ENCODE data around the gene RBKS. TPM values are rescaled to one million over a fixed set of nuclear protein-coding genes. Genes with fewer than 3 reads are reported as not detected.

Gene RBKS
- 1 to 10 TPM; 5.1 to 5.4 TPM for total RNA-seq

DNA sequence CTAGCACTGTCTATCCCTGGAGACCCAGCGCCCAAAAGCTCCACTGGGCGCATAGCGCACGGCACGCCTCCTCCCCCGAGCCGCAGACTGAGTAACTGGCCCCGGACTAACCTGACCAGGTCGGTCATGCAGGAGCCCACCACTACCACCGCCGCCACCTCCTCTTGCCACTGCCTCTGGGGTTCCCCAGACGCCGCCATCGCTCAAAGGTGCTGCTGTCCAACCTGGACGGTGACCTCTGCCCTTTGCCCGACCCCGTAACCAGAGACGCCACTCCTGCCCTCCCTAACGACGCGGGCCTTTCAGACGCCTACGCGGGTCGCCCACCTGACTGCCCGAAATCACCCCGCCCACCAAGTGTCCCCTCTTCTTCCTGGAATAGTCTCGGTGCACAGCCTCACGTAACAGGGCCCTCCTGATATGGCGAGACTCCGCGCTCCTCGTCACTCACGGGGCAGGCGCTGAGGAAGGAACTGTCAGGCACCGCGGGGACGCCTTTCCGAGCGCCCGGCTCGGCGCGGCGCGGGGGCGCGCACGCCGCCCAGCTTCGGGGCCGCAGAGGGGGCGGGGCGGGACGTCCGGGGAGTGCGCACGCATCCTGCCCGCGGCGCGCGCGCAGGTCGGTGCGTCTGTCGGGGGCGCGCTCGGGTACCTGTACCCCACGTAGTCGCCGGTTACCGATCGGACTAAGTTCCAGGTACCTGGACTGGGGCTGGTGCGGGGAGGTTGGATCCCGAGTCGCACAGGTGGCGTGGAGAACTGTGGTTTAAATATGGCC, at the start of gene RBKS, which contains the start of gene BABAM2:
RBKS (minus strand) TSS at position 242 of the 778 bp plus-strand sequence; CDS start at position 200, 42 bp downstream.
BABAM2 (plus strand) TSS at position 584 of the 778 bp plus-strand sequence. CDS start 3,828 bp downstream, outside the sequence.
- Mint-ChIP-seq H3K9me3 (peaks cover 2% of the 10 kb centered on the region), H3K4me3 (peak within 1 kb of the TSS; percentile 97), H3K36me3 (peaks cover 38% of the 10 kb centered on the region), H3K27me3 (peaks cover 5% of the 10 kb centered on the region), H3K27ac (peak within 1 kb of the TSS; percentile 99), H3K4me1 (peaks cover 52% of the 10 kb centered on the region)
- DNase-seq: peak; percentile 93

DNA sequence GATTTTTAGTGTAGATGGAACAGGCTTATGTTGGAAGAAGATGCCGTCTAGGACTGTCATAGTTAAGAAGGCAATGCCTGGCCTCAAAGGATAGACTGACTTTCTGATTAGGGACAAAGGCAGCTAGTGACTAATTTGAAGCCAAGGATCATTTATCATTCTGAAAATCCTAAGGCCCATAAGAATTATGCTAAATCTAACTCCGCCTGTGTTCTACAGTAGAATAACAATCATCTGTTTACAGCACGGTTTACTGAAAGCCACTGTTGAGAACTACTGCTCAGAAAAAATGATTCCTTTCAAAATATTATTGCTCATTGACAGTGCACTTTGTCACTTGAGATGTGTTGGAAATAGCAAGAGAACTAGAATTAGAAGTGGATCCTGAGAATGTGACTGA, 44.8 kb upstream of the RBKS start:
- H3K27me3 Mint-ChIP-seq: no peaks in the 10 kb centered on the region
- no peaks in the 10 kb centered on the region for H3K9me3 Mint-ChIP-seq
- no peak overlapping the region for H3K27ac Mint-ChIP-seq
- H3K4me1 Mint-ChIP-seq: peaks cover 6% of the 10 kb centered on the region
- DNase-seq: no peak
- peaks cover 24% of the 10 kb centered on the region for H3K36me3 Mint-ChIP-seq
- no peak overlapping the region for H3K4me3 Mint-ChIP-seq

DNA sequence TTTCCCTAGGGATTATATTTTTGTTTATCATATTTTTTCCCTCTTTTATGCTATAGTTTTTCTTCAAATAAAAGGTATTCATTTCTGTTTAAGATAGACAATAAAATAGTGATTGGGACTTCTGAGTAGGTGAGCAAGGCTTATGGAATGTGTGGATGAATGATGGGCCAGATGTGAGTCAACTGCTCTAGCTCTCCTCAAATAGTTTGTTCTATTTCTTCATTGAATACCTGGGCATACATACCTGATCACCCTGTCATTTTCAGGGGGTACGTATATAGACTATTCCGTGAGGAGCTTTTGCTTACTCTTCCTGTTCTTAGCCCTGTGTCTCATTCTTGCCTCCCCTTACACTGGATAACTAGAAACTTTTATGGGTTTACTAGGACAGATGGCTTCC, 42.2 kb upstream of the RBKS start:
- Mint-ChIP-seq H3K4me3 (no peak overlapping the region), H3K27ac (no peak overlapping the region), H3K4me1 (peaks cover 6% of the 10 kb centered on the region), H3K36me3 (peaks cover 22% of the 10 kb centered on the region), H3K9me3 (no peaks in the 10 kb centered on the region), H3K27me3 (no peaks in the 10 kb centered on the region)
- DNase-seq: no peak

DNA sequence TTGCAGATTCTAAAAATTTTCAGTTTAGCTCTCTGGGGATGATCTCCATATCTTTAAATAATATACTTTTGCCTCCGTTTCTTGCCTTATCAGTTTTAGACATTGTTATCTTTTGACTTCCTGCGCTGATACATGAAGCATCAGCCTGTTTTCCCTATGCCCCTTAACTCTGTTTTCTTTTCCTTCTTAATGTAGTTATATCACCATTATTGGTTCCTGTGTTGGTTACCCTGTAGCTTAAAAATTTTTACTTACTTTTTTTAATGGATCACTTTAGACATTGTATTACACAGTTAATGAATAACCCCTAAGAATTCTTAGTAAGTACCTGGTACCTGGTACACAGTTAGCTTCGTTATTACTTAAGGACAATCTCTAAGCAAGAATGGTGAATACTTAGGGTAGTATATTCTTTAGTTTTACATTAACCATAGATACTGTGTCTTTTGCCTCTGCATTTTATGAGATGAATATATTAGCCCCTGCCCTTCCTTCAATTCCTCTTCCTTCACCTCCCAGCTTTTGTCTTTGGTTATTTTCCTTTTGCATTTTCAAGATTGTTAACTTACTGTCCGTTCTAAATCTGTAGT, 41.3 kb upstream of the RBKS start:
- no peak for DNase-seq
- Mint-ChIP-seq H3K27ac (no peak overlapping the region), H3K27me3 (no peaks in the 10 kb centered on the region), H3K4me3 (no peak overlapping the region), H3K36me3 (peaks cover 19% of the 10 kb centered on the region), H3K4me1 (peaks cover 1% of the 10 kb centered on the region), H3K9me3 (no peaks in the 10 kb centered on the region)

DNA sequence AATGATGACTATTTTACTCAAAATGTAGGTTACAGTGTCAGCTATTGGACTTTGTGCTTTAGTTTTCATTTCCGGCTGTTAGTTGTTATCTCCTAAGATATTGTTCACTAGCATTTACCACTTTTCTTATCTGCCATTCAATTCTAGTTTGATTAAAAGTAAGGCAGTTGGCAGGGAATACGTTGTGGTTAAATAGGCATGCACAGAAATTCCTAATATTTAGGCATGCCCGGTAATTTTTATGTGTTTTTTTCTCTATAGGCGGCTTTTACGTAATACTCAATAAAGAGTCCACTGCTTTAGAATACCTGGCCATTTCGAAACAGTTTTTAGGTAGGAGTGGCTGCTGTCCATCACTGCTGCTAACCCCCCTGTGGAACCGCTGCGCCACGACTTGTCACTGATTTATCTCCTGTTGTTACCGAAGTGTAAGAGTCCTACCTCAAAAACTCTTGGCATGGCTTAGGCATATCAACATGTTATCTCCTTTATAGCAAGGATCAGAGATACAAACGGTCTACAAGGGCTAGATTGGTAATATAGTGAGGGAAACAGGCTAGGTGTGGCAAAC, 39.8 kb upstream of the RBKS start:
- Mint-ChIP-seq H3K27me3 (no peaks in the 10 kb centered on the region), H3K36me3 (peaks cover 29% of the 10 kb centered on the region), H3K9me3 (no peaks in the 10 kb centered on the region), H3K27ac (no peak overlapping the region), H3K4me1 (peaks cover 10% of the 10 kb centered on the region), H3K4me3 (no peak overlapping the region)
- no peak for DNase-seq

DNA sequence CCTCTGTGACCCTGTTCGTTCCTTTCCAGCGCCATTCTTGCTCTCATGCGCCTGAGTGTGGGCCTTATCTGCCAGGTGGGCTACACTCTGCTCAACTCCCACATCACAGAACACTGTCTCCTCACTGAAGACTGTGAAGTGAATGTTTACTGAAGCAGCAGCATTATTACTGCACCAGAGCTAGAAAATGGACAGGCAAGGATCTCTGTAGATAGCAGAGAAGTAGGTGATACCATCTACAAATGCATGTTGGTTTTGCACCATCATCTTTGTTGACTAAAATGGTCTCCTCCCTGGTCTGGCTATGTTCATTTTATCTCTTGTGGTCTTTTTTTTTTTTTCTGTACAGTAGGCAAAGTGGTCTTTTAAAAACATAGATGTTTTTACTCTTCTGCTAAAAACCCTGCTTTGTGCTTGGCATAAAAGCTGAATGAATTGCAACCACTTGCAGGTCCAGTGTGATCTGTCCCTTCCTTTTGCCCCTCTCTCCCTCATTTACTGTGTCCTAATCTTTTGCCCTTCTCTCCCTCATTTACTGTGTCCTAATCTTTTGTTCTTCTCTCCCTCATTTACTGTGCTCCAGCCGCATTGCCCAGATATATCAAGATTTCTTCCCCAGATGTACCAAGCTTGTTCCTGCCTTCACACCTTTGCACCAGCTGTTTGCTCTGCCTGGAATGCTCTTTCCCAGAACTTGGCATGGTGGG, 35.7 kb upstream of the RBKS start:
- Mint-ChIP-seq H3K27me3 (no peaks in the 10 kb centered on the region), H3K4me3 (no peak overlapping the region), H3K9me3 (no peaks in the 10 kb centered on the region), H3K27ac (peak overlapping the region; percentile 2), H3K4me1 (peaks cover 16% of the 10 kb centered on the region), H3K36me3 (peaks cover 24% of the 10 kb centered on the region)
- no peak for DNase-seq

DNA sequence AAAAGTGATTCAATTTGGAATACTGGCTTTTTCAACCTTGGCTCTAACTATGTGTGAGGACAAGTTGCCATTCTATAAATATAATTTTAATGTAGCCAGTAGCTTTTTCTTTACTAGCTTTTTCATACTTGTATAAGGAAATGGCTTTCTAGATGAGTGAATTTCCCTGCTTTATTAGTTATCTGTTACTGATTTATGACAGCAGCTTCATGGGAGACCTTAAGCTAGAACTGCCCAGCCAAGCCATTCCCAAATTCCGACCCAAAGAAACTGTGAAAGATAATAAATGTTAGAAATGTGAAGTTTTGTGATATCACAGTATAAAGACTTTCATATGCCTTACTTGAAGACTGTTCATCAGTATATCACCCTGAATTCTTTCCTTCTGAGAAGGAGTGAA, 32.7 kb upstream of the RBKS start:
- no peak overlapping the region for H3K27ac Mint-ChIP-seq
- no peak overlapping the region for H3K4me3 Mint-ChIP-seq
- H3K27me3 Mint-ChIP-seq: no peaks in the 10 kb centered on the region
- peaks cover 28% of the 10 kb centered on the region for H3K4me1 Mint-ChIP-seq
- DNase-seq: no peak
- peaks cover 22% of the 10 kb centered on the region for H3K36me3 Mint-ChIP-seq
- no peaks in the 10 kb centered on the region for H3K9me3 Mint-ChIP-seq

DNA sequence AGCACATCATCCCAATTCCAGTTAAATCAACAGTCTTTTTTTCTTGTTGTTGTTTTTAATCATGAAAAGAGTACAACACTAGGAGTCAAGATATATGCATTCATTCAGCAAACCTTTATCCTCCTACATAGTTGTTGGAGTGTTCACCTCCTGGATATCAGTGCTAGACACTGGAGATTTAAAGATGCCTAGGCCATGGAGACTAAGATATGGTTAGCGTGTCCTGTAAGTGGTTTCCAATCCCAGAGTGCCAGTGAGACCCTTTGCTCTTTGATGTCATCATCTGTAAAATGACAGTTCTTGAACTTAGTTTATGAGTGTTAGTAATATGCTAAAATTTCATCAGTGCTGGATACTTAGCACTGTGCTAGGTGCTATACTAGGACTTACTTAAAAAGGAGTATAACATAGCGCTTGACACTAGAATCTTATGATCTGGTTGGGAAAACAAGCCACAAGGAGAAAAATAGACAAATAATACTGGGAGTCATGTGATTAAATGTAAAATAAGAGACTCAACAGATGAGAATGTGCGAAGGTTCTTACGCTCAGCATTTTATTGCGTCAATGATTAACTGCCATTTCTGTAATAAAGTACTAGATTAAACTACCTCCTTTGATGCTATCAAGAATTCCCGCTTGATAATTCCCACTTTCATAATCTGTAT, 31.8 kb upstream of the RBKS start:
- H3K4me3 Mint-ChIP-seq: no peak overlapping the region
- H3K36me3 Mint-ChIP-seq: peaks cover 22% of the 10 kb centered on the region
- no peak for DNase-seq
- H3K9me3 Mint-ChIP-seq: no peaks in the 10 kb centered on the region
- peaks cover 28% of the 10 kb centered on the region for H3K4me1 Mint-ChIP-seq
- no peak overlapping the region for H3K27ac Mint-ChIP-seq
- no peaks in the 10 kb centered on the region for H3K27me3 Mint-ChIP-seq

DNA sequence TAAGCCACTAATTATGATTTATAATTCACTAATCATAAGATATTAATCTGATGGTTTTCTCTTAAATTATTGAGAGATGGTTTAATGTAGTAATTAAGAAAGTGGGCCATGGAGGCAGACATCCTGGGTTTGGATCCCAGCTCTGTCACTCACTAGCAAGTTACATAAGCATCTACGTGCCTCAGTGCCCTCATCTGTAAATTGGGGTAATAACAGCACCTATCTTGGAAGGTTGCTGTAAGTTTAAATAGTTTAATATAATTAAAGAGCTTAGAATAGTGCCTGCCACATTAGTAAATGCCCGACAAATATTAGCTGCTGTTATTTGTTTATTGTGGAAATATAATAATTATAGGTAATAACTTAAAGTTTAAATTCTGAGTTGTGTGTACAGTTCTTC, 31.2 kb upstream of the RBKS start:
- Mint-ChIP-seq H3K9me3 (no peaks in the 10 kb centered on the region), H3K36me3 (peaks cover 22% of the 10 kb centered on the region), H3K4me3 (no peak overlapping the region), H3K4me1 (peaks cover 28% of the 10 kb centered on the region), H3K27ac (no peak overlapping the region), H3K27me3 (no peaks in the 10 kb centered on the region)
- no peak for DNase-seq

DNA sequence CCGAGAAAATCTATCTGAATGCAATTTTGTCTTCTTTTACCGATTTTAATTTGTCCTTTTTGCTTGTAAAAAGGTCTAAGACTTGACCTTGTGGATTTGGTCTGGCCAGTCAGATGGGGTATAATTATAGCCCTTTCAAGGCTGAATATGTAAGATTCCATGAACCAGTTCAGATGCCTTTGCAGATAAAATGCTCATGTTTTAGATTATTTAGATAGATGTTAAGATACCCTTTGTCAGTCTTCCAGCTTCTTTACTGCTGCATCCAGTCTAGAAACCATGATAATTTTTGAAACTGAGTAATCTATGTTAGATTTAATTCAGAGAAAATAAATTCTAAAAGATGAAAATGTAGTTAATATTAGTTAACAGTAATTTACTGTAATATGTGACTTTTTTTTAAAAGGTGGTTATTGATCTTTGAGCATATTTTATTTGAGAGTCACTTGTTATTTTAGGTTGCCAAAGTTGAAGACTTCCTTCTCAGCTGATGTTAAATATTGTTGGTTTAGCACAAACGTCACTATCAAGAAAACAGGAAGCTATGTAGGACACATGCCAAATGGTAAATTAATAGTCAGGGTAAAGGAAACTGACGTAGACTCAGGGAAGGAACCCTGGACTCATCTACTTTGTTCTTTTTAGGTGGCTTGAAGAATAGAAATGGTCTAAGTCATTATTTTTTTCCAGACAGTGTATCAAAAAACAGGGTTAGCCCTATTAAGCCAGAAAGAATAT, 30.1 kb upstream of the RBKS start:
- peak overlapping the region; percentile 16 for H3K27ac Mint-ChIP-seq
- H3K27me3 Mint-ChIP-seq: no peaks in the 10 kb centered on the region
- peaks cover 12% of the 10 kb centered on the region for H3K36me3 Mint-ChIP-seq
- peaks cover 22% of the 10 kb centered on the region for H3K4me1 Mint-ChIP-seq
- H3K9me3 Mint-ChIP-seq: no peaks in the 10 kb centered on the region
- no peak overlapping the region for H3K4me3 Mint-ChIP-seq
- no peak for DNase-seq

DNA sequence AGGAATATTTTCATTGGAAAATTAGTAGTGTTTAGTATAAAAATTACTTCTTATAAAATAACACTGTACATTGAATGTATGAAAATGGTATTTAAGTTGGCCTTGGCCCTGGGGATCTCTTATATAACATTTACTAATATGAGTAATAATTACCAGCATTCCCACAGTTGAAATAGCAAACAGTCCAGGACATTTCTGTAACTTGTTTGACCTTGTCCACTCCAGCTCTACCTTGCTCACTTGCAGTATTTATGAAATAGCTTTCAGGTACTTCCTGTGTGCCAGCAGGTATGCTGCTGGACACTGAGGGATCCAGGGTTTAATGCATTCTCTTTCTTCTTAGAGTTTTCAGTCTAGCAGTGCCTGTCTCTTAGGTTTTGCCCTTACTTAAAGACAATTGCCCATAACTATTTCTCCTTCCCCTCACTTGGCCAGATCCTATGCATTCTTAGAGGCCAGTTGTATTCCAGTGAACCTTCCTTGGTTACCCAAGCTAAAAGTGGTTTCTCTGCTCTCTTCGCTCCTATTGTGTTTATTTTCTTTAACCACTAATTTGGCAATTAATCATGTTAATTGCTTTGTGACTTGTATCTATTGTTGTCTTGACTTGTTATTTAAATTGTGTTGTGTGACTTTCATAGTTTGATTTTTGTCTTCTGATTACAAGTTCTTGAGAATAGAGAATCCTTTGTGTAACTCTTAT, 26.3 kb upstream of the RBKS start:
- Mint-ChIP-seq H3K4me3 (no peak overlapping the region), H3K27ac (no peak overlapping the region), H3K4me1 (peaks cover 26% of the 10 kb centered on the region), H3K27me3 (no peaks in the 10 kb centered on the region), H3K9me3 (no peaks in the 10 kb centered on the region), H3K36me3 (peaks cover 22% of the 10 kb centered on the region)
- no peak for DNase-seq

DNA sequence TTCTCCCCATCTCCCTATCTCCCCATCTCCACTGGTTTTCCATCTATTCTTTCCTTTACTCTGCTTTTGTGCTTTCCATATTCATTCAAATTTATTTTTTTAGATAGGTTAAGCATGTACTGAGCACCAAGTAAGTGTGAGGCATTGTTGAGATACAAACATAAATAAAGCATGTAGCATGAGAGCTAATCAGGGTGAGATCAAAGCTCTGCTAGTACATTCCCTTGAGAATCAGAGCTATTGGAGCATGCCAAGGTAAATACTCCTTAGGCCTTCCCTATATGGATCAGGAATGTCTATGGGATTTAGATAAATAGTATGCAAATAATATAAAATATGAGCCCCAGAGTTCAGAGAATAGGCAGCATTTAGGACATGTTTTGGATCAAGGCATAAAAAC, 25.7 kb upstream of the RBKS start:
- Mint-ChIP-seq H3K27ac (no peak overlapping the region), H3K9me3 (no peaks in the 10 kb centered on the region), H3K27me3 (no peaks in the 10 kb centered on the region), H3K4me3 (no peak overlapping the region), H3K36me3 (peaks cover 24% of the 10 kb centered on the region), H3K4me1 (peaks cover 29% of the 10 kb centered on the region)
- DNase-seq: no peak

DNA sequence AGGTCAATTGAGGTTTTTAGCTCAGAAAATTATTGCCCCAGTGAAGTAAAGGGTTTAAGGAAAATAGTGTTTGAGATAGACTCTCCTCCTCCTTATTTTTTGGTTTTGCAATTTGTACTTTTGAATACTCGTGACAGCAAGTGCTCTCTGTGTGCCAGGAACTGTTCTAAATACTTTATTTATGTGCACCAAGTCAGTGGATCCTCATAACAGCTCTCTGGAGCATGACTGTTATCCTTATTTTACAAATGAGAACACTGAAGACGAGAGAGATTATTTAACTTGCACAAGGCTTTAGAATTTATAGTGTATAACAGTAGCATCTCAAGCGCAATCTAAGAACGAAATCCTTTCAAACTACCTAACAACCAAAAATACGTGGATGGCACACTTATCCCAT, 25.0 kb upstream of the RBKS start:
- H3K27ac Mint-ChIP-seq: no peak overlapping the region
- no peak for DNase-seq
- no peaks in the 10 kb centered on the region for H3K9me3 Mint-ChIP-seq
- H3K27me3 Mint-ChIP-seq: no peaks in the 10 kb centered on the region
- peaks cover 28% of the 10 kb centered on the region for H3K4me1 Mint-ChIP-seq
- H3K4me3 Mint-ChIP-seq: no peak overlapping the region
- peaks cover 24% of the 10 kb centered on the region for H3K36me3 Mint-ChIP-seq

DNA sequence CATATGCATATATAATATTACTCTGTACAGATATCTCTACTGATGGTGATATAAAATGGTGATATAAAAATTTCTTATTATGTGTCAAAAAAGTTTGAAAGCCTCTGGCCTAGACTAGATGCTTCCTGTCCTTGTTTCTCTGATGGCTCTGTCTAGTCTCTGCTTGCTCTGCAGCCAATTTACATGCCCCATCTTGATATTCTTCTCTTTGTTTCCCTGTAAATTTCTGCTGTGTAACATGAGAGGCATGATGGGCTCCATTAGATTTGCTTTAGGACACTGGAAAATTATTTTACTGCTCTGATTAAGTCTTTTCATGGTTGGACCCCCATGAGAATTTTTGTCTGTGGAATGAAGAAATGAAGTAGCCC, 24.6 kb upstream of the RBKS start:
- Mint-ChIP-seq H3K36me3 (peaks cover 24% of the 10 kb centered on the region), H3K4me3 (no peak overlapping the region), H3K9me3 (no peaks in the 10 kb centered on the region), H3K4me1 (peaks cover 24% of the 10 kb centered on the region), H3K27ac (no peak overlapping the region), H3K27me3 (no peaks in the 10 kb centered on the region)
- DNase-seq: no peak

All from activated naive CD8-positive, alpha-beta T cell treated with anti-CD3 and anti-CD28 coated beads for 36 hours (primary cell).